Measurements from ENCODE around the gene CDS2. TPM values are rescaled to one million over a fixed set of nuclear protein-coding genes. Genes with fewer than 3 reads are reported as not detected.

The CDS2 gene
- total and polyA plus RNA-seq, 5 donors from 2014 or later, result 47.6 to 77.9 (median 55.3) TPM

DNA sequence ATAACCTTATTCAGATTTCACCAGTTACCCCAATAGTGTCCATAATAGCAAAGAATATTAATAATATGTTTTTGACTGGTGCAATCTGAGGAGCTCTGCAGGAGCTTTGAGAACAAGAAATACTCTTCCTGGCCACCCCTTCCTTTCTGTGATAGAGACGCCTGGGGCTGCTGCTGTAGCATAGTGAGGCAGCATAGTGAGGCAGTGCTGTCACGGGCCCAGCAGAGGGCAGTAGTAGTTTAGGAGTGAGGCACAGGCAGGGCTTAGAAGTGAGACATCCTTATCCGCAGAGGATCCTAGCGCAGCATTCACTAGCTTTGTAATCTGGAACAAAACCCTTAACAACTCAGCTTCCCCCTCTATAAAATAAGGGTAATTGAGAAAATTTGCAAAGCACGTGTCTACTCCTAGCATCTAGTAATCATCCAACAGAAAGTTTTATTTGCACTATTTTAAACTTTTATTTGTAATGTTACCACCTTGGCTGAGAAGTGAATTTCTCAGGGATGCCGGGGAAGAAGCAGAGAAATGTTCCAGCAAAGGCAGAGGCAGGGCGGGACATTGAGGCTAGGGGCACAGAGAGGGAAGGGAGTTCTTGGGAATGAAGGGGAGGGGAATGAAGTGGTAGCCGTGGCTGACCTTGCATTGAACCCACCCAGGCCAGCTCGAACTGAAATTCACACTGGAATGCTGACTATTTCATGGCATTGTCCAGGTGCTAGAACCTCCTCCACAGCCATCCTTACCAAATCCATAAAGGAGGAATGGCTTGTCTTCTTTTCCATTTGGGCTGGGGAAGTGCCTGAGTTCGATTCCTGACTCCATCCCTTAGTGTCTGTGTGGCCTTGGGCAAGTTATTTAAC lies 78.8 kb downstream of the CDS2 start:
- Histone ChIP-seq H3K4me1 (ENCODE audit: control insufficient read depth, insufficient read depth, low read length, poor library complexity, severe bottlenecking) (no peaks in the 10 kb centered on the region), H3K27ac (ENCODE audit: insufficient read depth, low read length, poor library complexity, severe bottlenecking) (no peak overlapping the region), H3K27me3 (ENCODE audit: control insufficient read depth, insufficient read depth, low read length) (no peaks in the 10 kb centered on the region), H3K9me3 (ENCODE audit: control insufficient read depth in 2 of 2, low read length in 2 of 2) (no peaks in the 10 kb centered on the region), H3K4me3 (ENCODE audit: low read depth, low read length) (no peak overlapping the region), H3K36me3 (ENCODE audit: control insufficient read depth, insufficient read depth, low read length) (peaks cover 2% of the 10 kb centered on the region)
- ATAC-seq (ENCODE audit: low read depth in 2 of 2) (peak; percentile 95 to 96), DNase-seq (peak; percentile 40 to 76 (median 59))
- Mint-ChIP-seq H3K27ac (peak overlapping the region in 1 of 3 donors; percentile 6), H3K9me3 (peaks cover 0 to 1% (median 0%) of the 10 kb centered on the region in 7 donors), H3K27me3 (no peaks in the 10 kb centered on the region), H3K4me1 (peaks cover 2 to 7% (median 5%) of the 10 kb centered on the region in 4 donors), H3K4me3 (no peak overlapping the region), H3K36me3 (peaks cover 7% of the 10 kb centered on the region)

DNA sequence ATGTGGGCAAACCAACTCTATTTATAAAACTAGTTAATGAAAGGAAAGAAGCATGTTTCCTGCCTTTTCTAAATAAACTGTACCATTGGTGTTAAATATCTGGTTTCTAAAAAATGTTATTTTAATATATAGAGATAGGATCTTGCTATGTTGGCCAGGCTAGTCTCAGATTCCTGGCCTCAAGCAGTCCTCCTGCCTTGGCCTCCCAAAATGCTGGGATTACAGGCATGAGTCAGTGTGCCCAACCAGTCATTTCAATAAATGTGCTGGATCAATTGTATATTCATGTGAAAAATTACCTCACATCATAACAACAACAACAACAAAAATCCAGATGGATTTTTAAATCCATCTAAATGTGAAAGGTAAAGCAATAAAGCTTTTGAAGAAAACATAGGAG lies 80.3 kb downstream of the CDS2 start:
- Mint-ChIP-seq H3K4me1 (peaks cover 2 to 7% (median 5%) of the 10 kb centered on the region in 4 donors), H3K9me3 (peaks cover 0 to 1% (median 0%) of the 10 kb centered on the region in 7 donors), H3K27ac (peak overlapping the region in 1 of 3 donors; percentile 52), H3K36me3 (peaks cover 6% of the 10 kb centered on the region), H3K4me3 (no peak overlapping the region), H3K27me3 (no peaks in the 10 kb centered on the region)
- no peak overlapping the region for H3K4me3 ChIP-seq (ENCODE audit: low read depth, low read length)
- H3K4me1 ChIP-seq (ENCODE audit: control insufficient read depth, insufficient read depth, low read length, poor library complexity, severe bottlenecking), result no peaks in the 10 kb centered on the region
- H3K27ac ChIP-seq (ENCODE audit: insufficient read depth, low read length, poor library complexity, severe bottlenecking), result no peak overlapping the region
- ATAC-seq (ENCODE audit: low read depth in 2 of 2) (no peak), DNase-seq (no peak)
- no peaks in the 10 kb centered on the region for H3K27me3 ChIP-seq (ENCODE audit: control insufficient read depth, insufficient read depth, low read length)
- H3K9me3 ChIP-seq (ENCODE audit: control insufficient read depth in 2 of 2, low read length in 2 of 2), result no peaks in the 10 kb centered on the region
- H3K36me3 ChIP-seq (ENCODE audit: control insufficient read depth, insufficient read depth, low read length), result peaks cover 4% of the 10 kb centered on the region

DNA sequence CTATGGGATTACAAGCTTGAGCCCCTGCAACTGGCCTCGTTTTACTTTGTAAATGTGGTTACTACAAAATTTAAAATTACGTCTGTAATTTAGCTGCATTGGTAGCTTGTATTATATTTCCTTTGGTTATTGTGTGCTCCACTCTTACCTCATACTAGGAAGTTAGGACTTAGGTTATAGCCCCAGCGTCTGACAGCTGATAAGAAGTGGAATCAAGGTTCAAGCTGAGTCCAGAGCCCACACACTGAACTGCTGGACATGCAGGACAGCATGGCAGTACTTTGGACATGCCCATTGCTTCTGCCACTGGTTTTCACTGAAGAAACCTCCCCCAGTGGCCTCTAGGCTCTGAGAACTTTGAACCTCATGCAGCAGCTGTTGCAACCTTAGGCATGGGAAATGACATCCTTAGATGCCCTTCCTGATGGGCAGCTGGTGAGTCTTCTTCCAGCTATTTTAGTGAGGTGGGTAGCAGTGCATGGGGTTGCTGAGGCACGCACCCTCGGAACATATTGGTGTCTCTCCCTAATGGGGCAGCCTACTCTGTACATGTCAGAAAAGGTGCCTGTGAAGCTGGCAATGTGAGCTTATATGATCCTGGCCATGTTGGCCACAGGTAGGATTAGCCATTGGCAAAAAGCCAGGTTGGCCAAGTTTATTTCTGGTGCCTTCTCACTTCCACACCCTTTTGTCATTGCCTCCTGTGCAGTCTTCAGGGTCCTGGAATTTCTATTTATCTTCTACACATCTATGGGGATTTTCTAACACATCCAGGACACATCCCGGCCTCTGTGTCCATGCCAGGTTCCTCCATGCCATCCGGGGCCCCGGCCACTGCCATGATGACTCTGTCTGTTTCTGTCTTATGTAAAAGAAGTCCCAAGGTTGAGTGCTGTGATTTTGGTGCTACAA lies 85.3 kb downstream of the CDS2 start:
- no peaks in the 10 kb centered on the region for H3K9me3 ChIP-seq (ENCODE audit: control insufficient read depth in 2 of 2, low read length in 2 of 2)
- H3K27me3 Mint-ChIP-seq, result no peaks in the 10 kb centered on the region
- no peaks in the 10 kb centered on the region for H3K4me1 ChIP-seq (ENCODE audit: control insufficient read depth, insufficient read depth, low read length, poor library complexity, severe bottlenecking)
- no peaks in the 10 kb centered on the region for H3K27me3 ChIP-seq (ENCODE audit: control insufficient read depth, insufficient read depth, low read length)
- H3K36me3 Mint-ChIP-seq, result peaks cover 7% of the 10 kb centered on the region
- no peak overlapping the region for H3K27ac Mint-ChIP-seq
- DNase-seq, result no peak
- peaks cover 0 to 6% (median 0%) of the 10 kb centered on the region in 4 donors for H3K4me1 Mint-ChIP-seq
- peaks cover 0 to 1% (median 0%) of the 10 kb centered on the region in 7 donors for H3K9me3 Mint-ChIP-seq
- H3K27ac ChIP-seq (ENCODE audit: insufficient read depth, low read length, poor library complexity, severe bottlenecking), result no peak overlapping the region
- no peak overlapping the region for H3K4me3 Mint-ChIP-seq
- ATAC-seq (ENCODE audit: low read depth in 2 of 2), result no peak
- peaks cover 4% of the 10 kb centered on the region for H3K36me3 ChIP-seq (ENCODE audit: control insufficient read depth, insufficient read depth, low read length)
- no peak overlapping the region for H3K4me3 ChIP-seq (ENCODE audit: low read depth, low read length)

DNA sequence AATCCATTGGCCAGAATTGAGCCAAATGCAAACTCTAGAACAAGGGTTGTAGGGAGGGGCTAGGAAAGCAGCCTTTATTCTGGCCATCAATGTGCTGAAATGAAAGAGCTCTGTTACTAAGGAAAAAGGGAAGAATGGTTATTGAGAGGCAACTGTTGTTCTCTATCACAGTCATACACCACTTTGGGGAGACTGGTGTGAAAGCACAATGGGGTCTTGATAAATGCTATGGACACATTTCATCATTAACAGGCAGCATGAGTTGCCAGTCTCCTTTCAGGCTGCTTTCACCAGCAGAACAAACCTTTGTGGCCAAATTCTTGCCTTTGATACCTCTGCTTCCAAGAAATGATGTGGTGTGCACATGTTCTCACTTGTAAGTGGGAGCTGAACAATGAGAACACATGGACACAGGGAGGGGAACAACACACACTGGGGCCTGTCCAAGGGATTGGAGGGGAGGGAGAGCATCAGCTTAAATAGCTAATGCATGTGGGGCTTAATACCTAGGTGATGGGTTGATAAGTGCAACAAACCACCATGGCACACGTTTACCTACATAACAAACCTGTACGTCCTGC lies 86.2 kb downstream of the CDS2 start:
- H3K27me3 Mint-ChIP-seq, result no peaks in the 10 kb centered on the region
- ATAC-seq (ENCODE audit: low read depth in 2 of 2) (no peak), DNase-seq (no peak)
- peaks cover 0 to 6% (median 0%) of the 10 kb centered on the region in 4 donors for H3K4me1 Mint-ChIP-seq
- Histone ChIP-seq H3K9me3 (ENCODE audit: control insufficient read depth in 2 of 2, low read length in 2 of 2) (no peaks in the 10 kb centered on the region), H3K36me3 (ENCODE audit: control insufficient read depth, insufficient read depth, low read length) (peaks cover 4% of the 10 kb centered on the region), H3K27ac (ENCODE audit: insufficient read depth, low read length, poor library complexity, severe bottlenecking) (no peak overlapping the region), H3K4me3 (ENCODE audit: low read depth, low read length) (no peak overlapping the region), H3K4me1 (ENCODE audit: control insufficient read depth, insufficient read depth, low read length, poor library complexity, severe bottlenecking) (no peaks in the 10 kb centered on the region), H3K27me3 (ENCODE audit: control insufficient read depth, insufficient read depth, low read length) (no peaks in the 10 kb centered on the region)
- H3K9me3 Mint-ChIP-seq, result peaks cover 0 to 1% (median 0%) of the 10 kb centered on the region in 7 donors
- peaks cover 8% of the 10 kb centered on the region for H3K36me3 Mint-ChIP-seq
- peak overlapping the region in 1 of 3 donors; percentile 59 for H3K27ac Mint-ChIP-seq
- no peak overlapping the region for H3K4me3 Mint-ChIP-seq

DNA sequence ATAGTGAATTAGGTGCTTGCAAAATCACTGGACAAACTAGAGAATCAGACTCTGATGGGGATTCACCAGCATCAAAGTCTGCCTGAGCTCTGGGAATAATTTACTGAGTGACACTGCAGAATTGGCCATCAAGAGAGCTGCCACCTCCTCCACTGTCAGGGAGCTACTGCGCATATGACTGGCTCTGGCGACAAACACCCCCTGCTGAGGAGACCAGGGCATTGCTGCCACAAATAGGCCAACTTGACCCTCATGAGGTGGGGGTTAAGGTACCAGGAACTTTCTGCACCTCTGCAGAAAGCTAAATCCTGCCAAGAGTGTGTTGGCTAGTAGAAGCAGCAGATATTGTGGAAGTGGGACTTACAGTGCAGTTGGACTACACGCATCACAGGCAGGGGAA lies 88.0 kb downstream of the CDS2 start:
- Histone ChIP-seq H3K4me1 (ENCODE audit: control insufficient read depth, insufficient read depth, low read length, poor library complexity, severe bottlenecking) (no peaks in the 10 kb centered on the region), H3K27me3 (ENCODE audit: control insufficient read depth, insufficient read depth, low read length) (no peaks in the 10 kb centered on the region), H3K27ac (ENCODE audit: insufficient read depth, low read length, poor library complexity, severe bottlenecking) (no peak overlapping the region), H3K36me3 (ENCODE audit: control insufficient read depth, insufficient read depth, low read length) (peaks cover 3% of the 10 kb centered on the region), H3K4me3 (ENCODE audit: low read depth, low read length) (no peak overlapping the region), H3K9me3 (ENCODE audit: control insufficient read depth in 2 of 2, low read length in 2 of 2) (no peaks in the 10 kb centered on the region)
- Mint-ChIP-seq H3K4me1 (no peaks in the 10 kb centered on the region), H3K4me3 (no peak overlapping the region), H3K9me3 (peaks cover 0 to 1% (median 0%) of the 10 kb centered on the region in 7 donors), H3K36me3 (peaks cover 14% of the 10 kb centered on the region), H3K27ac (peak overlapping the region in 1 of 3 donors; percentile 71), H3K27me3 (no peaks in the 10 kb centered on the region)
- DNase-seq (no peak), ATAC-seq (ENCODE audit: low read depth in 2 of 2) (no peak)

DNA sequence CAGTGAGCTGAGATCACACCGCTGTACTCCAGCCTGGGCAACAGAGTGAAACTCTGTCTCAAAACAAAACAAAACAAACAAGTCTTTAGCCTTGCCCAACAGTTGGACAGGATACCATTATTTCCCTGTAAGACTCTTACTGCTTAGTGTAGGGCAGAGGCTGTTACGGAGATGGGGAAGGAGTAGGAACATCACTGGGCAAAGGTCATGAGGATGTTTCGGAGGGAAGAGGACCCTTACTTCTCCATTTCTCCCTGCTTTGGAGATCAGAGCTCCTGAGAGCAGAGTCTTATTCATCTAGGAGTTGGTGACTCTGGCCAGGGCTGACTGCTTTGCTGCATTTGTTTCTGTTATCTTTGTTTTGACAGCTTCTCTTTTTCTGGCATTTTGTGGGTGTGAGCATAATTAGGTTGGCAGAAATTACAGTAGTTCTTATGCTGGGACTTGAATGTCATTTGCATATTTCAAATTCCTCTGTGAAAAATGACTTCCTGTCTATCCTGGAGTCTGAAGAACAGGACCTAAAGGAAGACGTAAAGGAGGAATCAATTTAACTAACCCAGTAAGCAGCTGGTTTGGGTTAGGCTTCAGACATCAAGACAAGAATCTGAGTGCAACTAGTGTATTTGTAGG lies 89.0 kb downstream of the CDS2 start:
- no peaks in the 10 kb centered on the region for H3K4me1 Mint-ChIP-seq
- H3K27ac Mint-ChIP-seq, result no peak overlapping the region
- Histone ChIP-seq H3K4me1 (ENCODE audit: control insufficient read depth, insufficient read depth, low read length, poor library complexity, severe bottlenecking) (no peaks in the 10 kb centered on the region), H3K27ac (ENCODE audit: insufficient read depth, low read length, poor library complexity, severe bottlenecking) (no peak overlapping the region), H3K9me3 (ENCODE audit: control insufficient read depth in 2 of 2, low read length in 2 of 2) (no peaks in the 10 kb centered on the region), H3K4me3 (ENCODE audit: low read depth, low read length) (no peak overlapping the region), H3K36me3 (ENCODE audit: control insufficient read depth, insufficient read depth, low read length) (peaks cover 3% of the 10 kb centered on the region), H3K27me3 (ENCODE audit: control insufficient read depth, insufficient read depth, low read length) (no peaks in the 10 kb centered on the region)
- H3K9me3 Mint-ChIP-seq, result peaks cover 0 to 1% (median 0%) of the 10 kb centered on the region in 7 donors
- no peak for DNase-seq
- no peak for ATAC-seq (ENCODE audit: low read depth in 2 of 2)
- peaks cover 14% of the 10 kb centered on the region for H3K36me3 Mint-ChIP-seq
- H3K4me3 Mint-ChIP-seq, result no peak overlapping the region
- no peaks in the 10 kb centered on the region for H3K27me3 Mint-ChIP-seq

DNA sequence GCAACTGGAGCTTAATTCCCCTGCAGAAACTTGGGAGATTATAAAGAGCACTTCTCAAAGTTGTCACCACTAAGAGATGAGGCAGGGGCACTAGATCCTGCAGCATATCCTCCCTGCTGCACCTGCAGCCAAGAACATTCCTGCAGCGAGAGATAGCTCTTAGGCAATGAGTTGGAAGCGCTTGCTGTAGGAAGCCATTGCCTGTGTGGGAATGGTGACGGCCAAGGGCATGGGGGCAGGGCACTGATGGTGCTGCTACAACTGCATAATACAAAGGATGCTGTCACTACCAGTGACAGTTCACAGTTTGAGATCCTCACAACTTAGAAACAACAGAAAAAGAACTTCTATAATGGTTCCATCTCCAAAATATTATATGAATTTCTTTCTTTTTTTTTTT lies 89.9 kb downstream of the CDS2 start:
- no peaks in the 10 kb centered on the region for H3K27me3 ChIP-seq (ENCODE audit: control insufficient read depth, insufficient read depth, low read length)

More for the DNA sequence above, 89.9 kb downstream of the CDS2 start:
- H3K27me3 Mint-ChIP-seq, result no peaks in the 10 kb centered on the region
- no peak overlapping the region for H3K27ac ChIP-seq (ENCODE audit: insufficient read depth, low read length, poor library complexity, severe bottlenecking)
- peaks cover 14% of the 10 kb centered on the region for H3K36me3 Mint-ChIP-seq
- H3K4me3 Mint-ChIP-seq, result no peak overlapping the region
- H3K36me3 ChIP-seq (ENCODE audit: control insufficient read depth, insufficient read depth, low read length), result peaks cover 3% of the 10 kb centered on the region
- ATAC-seq (ENCODE audit: low read depth in 2 of 2) (no peak), DNase-seq (no peak)
- H3K9me3 Mint-ChIP-seq, result peaks cover 0 to 1% (median 0%) of the 10 kb centered on the region in 7 donors
- H3K4me1 ChIP-seq (ENCODE audit: control insufficient read depth, insufficient read depth, low read length, poor library complexity, severe bottlenecking), result no peaks in the 10 kb centered on the region
- H3K4me1 Mint-ChIP-seq, result no peaks in the 10 kb centered on the region
- H3K27ac Mint-ChIP-seq, result no peak overlapping the region
- H3K9me3 ChIP-seq (ENCODE audit: control insufficient read depth in 2 of 2, low read length in 2 of 2), result no peaks in the 10 kb centered on the region
- no peak overlapping the region for H3K4me3 ChIP-seq (ENCODE audit: low read depth, low read length)
